MM.1S (cell line): ENCODE data around the gene MSI2.

Experiments used
- EZH2 ChIP-seq: fragments of 300-600 bp; sonication (generic); optimal IDR thresholded peaks from 2 replicates; pipeline ENCODE3; 2017; ENCODE audit warnings: low read depth, mild to moderate bottlenecking, antibody characterized with exemption, low read length, mixed read lengths
- TF ChIP-seq, protein P1 (sequence below): fragments of 300-600 bp; sonication (generic); IDR thresholded peaks from 2 replicates; pipeline ENCODE4 v1.5.1; 2016; ENCODE audit warnings: antibody characterized with exemption, low read length, mixed read lengths

- TF ChIP-seq, protein P1, sequence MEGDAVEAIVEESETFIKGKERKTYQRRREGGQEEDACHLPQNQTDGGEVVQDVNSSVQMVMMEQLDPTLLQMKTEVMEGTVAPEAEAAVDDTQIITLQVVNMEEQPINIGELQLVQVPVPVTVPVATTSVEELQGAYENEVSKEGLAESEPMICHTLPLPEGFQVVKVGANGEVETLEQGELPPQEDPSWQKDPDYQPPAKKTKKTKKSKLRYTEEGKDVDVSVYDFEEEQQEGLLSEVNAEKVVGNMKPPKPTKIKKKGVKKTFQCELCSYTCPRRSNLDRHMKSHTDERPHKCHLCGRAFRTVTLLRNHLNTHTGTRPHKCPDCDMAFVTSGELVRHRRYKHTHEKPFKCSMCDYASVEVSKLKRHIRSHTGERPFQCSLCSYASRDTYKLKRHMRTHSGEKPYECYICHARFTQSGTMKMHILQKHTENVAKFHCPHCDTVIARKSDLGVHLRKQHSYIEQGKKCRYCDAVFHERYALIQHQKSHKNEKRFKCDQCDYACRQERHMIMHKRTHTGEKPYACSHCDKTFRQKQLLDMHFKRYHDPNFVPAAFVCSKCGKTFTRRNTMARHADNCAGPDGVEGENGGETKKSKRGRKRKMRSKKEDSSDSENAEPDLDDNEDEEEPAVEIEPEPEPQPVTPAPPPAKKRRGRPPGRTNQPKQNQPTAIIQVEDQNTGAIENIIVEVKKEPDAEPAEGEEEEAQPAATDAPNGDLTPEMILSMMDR = no peak
- TF ChIP-seq EZH2 = no peak
These were observed 467.9 kb downstream of the MSI2 start for GRCh38 chr17:57724026-57724728.
